ENCODE results near the gene TNFRSF8.

Gene TNFRSF8

DNA sequence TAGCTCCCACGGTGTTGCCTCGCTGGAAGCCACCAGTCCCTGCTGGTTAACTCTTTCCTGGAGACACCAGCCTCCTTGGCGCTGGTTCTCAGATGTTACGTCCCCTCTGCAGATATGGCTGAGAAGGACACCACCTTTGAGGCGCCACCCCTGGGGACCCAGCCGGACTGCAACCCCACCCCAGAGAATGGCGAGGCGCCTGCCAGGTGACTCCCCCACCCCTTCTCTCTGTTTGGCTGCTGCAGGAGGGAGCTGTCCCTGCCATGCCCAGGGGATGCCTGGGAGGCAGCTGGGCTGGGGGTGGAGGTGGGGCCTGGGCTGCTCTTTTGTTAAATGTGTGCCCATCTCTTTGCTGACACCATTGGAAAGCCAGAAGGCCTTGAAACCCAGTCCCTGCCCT, 60.1 kb downstream of the TNFRSF8 start:
- FAIRE-seq, result no peak

GRCh38 chr1:12124693-12125421, 61.8 kb downstream of the TNFRSF8 start:
- peak; percentile 91 for FAIRE-seq

DNA sequence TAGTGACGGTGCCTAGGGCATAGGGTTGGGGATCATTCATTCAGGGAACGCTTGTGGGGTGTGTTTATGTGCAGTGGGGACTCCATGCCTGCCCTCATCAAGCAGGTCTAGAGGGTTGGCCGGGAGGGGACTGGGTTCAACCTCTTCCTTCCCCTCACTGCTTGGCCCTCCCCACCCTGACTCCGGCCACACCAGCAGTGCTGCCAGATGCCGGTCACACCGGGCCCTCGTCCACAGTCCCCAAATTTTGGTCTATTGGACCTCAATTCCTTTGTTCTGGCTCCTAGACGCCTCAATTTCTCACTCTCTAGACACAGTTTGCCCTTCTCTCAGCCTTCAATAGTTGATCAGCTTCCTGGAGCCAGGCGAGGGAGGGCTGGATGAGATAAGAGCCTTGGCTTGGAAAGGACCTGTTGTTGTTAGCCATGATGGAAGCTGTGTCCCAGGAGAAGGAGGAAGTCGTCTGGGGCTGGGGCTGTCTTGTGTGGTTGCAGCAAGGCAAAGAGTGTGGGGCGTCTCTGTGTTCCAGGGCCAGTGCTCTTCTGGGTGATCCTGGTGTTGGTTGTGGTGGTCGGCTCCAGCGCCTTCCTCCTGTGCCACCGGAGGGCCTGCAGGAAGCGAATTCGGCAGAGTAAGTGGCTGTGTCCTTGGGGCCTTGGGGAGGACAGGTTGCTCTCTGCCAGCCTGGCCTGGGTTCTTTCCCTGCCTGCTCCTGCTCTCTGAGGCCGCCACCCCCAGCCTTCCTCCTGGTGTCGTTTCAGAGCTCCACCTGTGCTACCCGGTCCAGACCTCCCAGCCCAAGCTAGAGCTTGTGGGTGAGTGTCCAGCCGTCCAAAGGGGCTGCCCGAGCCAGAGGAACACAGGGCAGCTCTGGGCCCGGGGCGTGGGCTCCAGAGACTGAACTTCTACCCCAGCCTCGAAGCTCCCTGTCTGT, 62.6 kb downstream of the TNFRSF8 start:
- FAIRE-seq, result no peak

GRCh38 chr1:12126781-12127180, 63.7 kb downstream of the TNFRSF8 start:
- no peak for FAIRE-seq

DNA sequence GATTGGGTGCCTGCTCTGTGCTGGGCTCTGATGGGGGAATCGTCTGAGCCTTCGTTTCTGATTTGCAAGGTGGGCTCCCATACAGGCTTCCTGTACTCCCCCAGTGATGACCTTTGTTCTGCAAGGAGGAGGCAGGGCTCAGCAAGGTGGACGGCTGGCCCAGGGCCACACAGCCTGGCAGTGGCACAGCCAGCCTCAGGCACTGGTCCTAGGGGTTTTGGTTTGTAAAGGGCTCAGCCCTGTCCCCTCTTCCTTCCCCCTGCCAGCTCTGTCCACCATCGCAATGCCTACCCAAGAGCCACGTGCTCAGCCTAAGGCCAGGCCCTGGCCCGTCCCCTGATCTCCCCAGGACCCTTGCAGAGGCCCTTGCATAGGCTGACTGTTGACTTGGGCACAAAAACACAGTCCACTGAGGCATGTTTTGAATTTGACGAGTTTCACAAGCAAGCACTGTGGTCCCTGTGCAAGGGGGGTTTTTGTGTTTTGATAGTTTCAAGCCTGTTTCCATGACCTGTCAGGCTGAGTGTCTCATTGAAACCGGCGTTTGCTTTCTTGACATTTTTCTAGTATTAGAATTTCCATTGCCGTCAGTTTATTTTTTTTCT, 64.2 kb downstream of the TNFRSF8 start:
- no peak for FAIRE-seq

DNA sequence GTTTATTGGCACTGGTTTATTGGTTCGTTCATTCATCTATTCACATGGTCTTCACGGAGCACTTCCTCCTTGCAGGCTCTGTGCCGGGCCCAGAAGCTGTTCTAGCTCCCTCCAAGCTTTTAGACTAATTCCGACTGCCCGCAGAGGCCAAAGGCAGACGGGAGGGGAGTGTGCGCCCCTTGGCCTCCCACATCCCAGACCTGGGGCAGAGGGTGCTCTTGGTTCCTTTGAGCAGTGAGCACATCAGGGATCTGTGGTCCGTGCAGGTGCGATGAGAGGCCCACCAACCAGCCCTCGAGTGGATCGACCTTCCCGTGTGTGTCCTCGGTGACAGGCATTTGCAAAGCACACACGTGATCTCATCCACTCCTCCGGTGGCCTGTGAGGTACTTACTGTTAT, 65.0 kb downstream of the TNFRSF8 start:
- FAIRE-seq, result no peak

GRCh38 chr1:12129624-12130023, 66.5 kb downstream of the TNFRSF8 start:
- no peak for FAIRE-seq

DNA sequence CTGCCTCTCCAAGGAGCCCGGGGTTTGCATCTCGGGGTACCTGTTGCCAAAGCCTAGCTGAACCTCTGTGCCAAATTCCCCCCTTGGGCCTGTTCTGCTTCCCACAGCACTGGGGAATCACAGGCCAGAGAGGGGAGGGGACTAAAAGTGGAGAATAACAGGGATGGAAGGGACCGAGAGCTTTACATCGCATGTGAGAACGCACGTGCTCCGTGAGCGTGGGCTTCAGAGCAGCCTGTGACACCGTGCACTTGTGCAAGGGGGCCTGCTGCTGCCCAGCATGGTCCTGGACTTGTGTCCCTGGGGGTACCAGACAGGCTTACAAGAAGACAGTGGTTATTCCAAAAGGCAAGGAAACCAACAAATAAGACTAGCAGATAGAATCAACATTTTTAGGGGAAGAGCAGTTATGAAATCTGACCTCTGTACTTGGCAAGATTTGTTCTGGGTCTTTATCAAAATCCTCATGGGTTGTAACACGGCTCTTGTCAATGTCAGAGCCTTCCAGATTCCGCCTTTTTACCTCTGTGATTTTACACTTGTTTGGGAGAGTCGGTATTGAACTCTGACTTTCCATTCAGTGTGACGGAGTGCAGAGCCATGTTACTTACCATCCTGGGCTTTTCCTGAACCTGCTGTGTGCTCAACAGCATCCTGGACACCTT, 67.5 kb downstream of the TNFRSF8 start:
- FAIRE-seq, result no peak

GRCh38 chr1:12132078-12132477, 69.0 kb downstream of the TNFRSF8 start:
- FAIRE-seq, result no peak

- no peak for FAIRE-seq
These were observed 71.6 kb downstream of the TNFRSF8 start for GRCh38 chr1:12134716-12135115.

DNA sequence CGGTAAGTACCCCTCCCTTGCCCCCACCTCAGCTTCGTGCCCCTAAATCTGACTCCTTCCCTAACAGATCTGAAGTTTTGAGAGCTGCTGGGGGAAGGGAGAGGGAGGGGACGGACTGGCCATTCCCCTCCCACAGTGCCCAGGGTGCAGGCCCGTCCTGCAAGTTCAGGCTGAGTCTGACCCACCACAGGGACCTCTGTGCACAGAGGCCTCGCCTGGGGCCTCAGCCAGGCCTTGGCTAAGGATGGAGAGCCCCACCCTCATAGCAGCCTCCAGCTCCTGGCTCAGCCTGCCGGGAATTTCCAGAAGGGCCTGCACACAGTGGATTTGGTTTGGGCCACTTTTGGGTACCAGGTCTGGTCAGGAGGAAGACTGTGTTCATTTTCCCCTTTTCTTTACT, 72.5 kb downstream of the TNFRSF8 start:
- no peak for FAIRE-seq

DNA sequence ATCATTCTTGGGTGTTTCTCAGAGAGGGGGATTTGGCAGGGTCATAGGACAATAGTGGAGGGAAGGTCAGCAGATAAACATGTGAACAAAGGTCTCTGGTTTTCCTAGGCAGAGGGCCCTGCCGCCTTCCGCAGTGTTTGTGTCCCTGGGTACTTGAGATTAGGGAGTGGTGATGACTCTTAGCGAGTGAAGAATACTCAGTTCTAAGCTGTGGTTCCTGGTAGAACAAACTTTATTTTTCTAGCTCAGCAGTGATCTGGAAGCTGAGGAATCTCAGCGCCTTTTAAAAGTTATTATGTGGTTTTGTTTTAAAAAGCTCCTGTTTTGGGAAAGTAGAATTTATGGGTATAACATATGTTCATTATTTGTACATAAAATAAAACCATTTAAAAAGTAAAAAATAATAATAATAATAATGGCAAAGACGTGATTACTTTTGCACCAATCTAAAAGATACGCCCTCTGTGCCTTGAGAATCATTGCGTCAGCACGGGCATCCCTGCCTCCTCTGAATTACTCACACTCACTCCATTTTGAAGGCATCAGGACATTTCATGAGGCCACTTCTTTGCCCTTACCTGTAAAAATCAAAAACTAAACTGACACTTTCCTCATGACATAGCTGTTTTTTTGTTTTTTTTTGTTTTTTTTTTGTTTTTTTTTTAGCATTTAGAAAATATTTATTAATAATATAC, 74.0 kb downstream of the TNFRSF8 start:
- FAIRE-seq, result no peak

- no peak for FAIRE-seq
These were observed 75.4 kb downstream of the TNFRSF8 start for GRCh38 chr1:12138196-12139168.

- FAIRE-seq, result no peak
These were observed 76.9 kb downstream of the TNFRSF8 start for GRCh38 chr1:12140016-12140415.

- no peak for FAIRE-seq
These were observed 77.5 kb downstream of the TNFRSF8 start for GRCh38 chr1:12140515-12141162.

GRCh38 chr1:12141163-12141850, 78.2 kb downstream of the TNFRSF8 start:
- no peak for FAIRE-seq

- no peak for FAIRE-seq
These were observed 79.2 kb downstream of the TNFRSF8 start for GRCh38 chr1:12142141-12142823.

- no peak for FAIRE-seq
These were observed 80.0 kb downstream of the TNFRSF8 start for GRCh38 chr1:12142891-12143630.
